HG02938 (cell line): ENCODE measurements around the gene BDKRB2.

ENCODE experiments used
- ATAC-seq: cut with Tn5 transposase; IDR thresholded peaks from one replicate; pipeline ENCODE4 v1.9.1; 2021; ENCODE audit warnings: mild to moderate bottlenecking, moderate library complexity; ENCODE audit not compliant: unreplicated experiment

The BDKRB2 gene

GRCh38 chr14:96197969-96198368 lies 6.7 kb upstream of the BDKRB2 start:
- no peak for ATAC-seq

DNA sequence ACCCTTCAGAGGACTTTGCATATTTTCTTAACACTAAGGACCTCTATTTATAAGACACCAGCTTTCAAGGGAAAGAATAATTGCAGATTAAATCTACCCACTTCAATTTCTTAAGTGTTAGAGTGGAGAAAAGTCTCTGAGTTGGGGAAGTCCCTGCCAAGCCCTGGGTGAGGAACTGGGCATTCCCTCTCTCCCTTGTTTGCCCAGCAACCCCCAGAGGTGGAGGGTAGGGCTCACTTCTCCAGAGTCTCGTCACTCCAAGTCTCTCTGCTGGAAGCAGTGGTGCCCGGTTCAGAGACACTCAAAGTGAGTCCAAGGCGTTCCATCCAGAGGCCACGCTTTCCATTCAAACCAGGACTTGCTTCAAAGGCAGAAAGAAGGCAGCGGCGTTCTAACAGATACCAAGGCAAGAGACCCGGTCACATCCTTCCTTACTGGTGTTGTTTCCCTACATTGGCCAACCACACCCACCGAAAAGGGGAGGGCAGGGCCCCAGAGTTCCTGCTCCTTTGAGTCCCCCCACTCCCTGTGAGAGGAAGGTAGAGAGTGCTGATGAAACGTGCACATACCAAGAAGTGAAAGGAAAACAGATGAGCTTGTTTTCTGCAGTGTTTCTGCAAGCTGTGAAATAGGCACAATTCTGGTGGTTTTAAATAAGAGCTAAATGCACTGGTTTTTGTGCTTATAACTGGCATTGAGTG lies 6.1 kb upstream of the BDKRB2 start:
- ATAC-seq = no peak

- no peak for ATAC-seq
These were observed 3.5 kb upstream of the BDKRB2 start for GRCh38 chr14:96201157-96201556.

GRCh38 chr14:96201965-96202364 lies 2.7 kb upstream of the BDKRB2 start:
- ATAC-seq = no peak

GRCh38 chr14:96202441-96203094 lies 2.1 kb upstream of the BDKRB2 start:
- no peak for ATAC-seq

- ATAC-seq = no peak
These were observed 1.5 kb upstream of the BDKRB2 start for GRCh38 chr14:96203116-96203515.

DNA sequence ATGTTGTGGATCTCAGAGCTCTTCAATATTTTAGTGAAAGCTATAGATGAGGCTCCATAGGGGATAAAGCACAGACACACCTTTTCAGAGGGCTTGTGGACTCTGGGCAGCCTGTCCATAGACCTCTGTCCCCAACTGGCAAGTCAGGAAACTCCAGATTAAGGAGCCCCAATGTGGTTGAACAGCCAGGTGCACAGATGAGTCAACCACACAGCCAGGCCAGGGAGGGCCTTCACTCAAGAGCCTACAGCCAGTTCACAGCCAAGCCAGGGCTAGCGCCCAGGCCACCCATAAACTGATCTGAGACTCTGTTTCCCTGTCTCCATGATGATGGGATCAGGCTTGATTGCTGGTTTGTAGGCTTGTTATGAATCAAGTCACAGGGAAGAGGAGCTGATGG lies 1.0 kb upstream of the BDKRB2 start:
- no peak for ATAC-seq

- ATAC-seq = no peak
These were observed 679 bp downstream of the BDKRB2 start for GRCh38 chr14:96205059-96205977.

GRCh38 chr14:96205978-96206360 lies 1.3 kb downstream of the BDKRB2 start:
- ATAC-seq = no peak

DNA sequence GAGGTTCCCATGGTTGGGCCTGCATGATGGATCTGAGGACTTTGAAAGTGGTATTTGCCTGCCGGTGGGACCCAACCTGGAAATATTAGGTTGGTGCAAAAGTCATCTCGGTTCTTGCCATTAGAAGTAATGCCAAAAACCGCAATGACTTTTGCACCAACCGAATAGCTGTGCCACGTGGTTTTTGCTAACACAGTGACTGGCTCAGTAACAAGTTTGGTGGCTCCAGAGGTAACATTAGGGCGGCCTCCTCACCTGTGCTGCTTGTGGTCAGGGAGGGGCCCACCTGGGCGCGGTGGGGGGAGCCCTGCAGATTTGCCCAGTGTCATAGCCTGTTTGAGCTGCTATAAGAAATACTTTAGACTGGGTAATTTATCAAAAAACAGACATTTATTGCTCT lies 1.8 kb downstream of the BDKRB2 start:
- ATAC-seq = no peak

- no peak for ATAC-seq
These were observed 3.0 kb downstream of the BDKRB2 start for GRCh38 chr14:96207686-96208085.

DNA sequence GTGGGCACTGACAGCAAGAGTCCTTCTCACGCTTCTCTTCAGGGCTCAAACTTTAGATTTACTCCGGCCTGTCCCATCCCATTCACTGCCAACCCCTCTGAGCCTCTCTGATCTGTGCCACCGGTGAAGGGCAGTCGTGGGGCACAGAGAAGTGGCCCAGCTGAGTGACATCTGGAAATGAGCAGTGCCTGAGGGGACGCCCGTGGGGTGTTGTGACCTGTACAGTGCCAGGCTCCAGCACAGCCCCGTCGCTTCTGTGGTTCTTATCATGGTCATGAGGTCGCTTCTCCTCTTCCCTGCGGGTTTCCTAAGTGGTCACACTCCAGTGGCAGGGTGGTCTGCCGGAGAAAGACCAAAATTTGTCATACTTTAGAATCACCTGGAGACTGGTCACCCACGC lies 4.1 kb downstream of the BDKRB2 start:
- no peak for ATAC-seq

GRCh38 chr14:96212140-96212539 lies 7.5 kb downstream of the BDKRB2 start:
- no peak for ATAC-seq

DNA sequence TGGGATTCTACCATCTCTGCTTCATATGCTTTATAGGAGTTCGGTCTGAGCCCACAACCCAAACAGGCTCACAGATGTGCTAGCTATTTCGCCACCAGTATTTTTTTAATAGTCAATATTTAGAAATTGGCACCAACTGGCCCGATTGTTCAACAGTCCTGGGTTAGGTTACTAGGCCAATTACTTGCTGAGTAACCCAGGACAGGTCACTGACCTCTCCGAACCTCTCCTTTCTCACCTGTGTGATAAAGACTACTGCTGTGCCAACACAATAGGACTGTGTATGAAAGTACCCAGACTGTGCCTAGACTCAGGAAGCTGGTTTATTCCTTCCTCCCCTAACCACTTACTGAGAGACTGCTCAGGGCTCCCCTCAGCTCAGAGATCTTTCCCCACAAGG lies 8.3 kb downstream of the BDKRB2 start:
- no peak for ATAC-seq

DNA sequence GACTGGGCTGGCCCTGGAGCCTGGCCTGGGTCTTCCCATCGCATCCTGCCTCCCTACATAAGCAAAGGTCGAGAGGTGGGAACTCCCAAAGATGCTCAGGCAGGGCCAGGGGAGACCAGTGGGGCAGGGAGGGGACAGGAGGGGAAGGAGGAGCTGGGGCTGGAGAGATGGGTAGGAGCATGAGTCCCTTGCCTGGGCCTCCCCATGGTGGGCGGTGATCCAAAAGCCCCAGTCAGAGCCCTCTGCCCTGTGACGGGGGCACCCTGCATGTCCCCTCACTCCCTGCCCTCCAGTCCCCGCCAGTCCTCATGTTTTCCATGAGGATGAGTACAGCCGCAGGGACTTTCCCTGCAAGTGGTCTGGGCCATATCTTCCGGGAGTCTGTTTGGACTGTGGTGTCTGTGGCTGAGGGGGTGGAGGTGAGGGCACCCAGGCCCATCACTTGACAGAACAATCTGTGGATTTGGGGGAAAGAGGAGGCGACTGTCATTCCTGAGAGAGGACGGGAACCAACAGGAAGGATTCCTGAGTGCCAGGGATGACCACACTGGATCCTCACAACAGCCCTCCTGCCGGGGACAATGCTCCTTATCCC lies 9.3 kb downstream of the BDKRB2 start:
- ATAC-seq = no peak

- ATAC-seq = no peak
These were observed 10.2 kb downstream of the BDKRB2 start for GRCh38 chr14:96214793-96215192.

- ATAC-seq = no peak
These were observed 11.0 kb downstream of the BDKRB2 start for GRCh38 chr14:96215452-96216244.

GRCh38 chr14:96216627-96217026 lies 12.0 kb downstream of the BDKRB2 start:
- ATAC-seq = no peak

GRCh38 chr14:96217376-96217913 lies 12.8 kb downstream of the BDKRB2 start:
- ATAC-seq = no peak

- ATAC-seq = no peak
These were observed 16.5 kb downstream of the BDKRB2 start for GRCh38 chr14:96221109-96221650.
